GOT3 (cell line): ENCODE measurements around the gene RIC8A.

Experiments
- DNase-seq: peaks from one replicate; lab custom pipeline; 2025; ENCODE audit warnings: mixed read lengths; lab: John Stamatoyannopoulos, UW

Gene RIC8A

GRCh38 chr11:244376-244775 is 36.9 kb downstream of the RIC8A start:
- DNase-seq: no peak

DNA sequence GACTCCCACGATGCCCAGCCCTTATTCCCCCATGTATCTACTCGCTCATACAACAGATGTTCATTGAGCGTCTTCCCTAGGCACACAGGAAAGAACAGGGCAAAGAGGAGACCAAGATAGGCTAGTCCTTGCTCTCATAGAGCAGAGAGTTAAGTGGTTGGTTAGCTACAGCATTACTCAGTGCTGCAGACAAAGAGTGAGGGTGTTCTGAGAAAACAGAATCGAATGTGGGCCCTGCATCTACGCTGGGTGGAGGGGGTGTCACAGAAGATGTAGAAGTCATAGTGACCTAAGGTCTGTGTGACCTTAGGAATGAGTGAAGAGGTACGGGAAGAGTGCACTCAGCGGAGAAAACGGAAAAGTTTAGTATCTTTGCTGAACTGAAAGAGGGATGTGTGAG is 41.6 kb downstream of the RIC8A start:
- DNase-seq: no peak

- DNase-seq: no peak
These were observed 42.8 kb downstream of the RIC8A start for GRCh38 chr11:250274-250673.

DNA sequence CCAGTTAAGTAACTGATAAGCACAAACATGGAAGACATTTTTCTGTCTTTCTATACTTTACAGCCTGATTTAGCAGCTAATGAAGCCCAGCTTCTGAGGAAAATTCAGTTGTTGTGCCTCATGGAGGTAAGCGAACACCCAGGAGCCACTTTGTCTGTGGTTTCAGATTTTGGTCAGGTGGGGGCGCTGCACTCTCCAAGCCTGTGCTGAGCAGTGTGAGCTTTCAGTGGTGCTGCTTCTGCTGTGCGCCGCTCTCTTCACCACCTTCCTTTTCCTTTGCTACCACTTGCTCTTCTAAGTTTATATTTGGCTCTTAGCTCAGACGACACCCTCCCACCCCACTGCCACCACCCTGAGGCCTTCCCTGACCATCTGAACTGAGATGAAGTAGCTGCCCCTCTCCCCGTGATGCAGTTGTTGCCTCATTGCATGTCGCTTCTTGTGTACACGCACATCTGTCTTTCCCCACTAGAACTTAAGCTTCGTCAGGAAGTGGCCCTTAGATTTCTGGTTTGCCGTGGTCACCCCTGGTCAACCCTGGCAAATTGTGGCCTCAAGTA is 43.3 kb downstream of the RIC8A start:
- DNase-seq: no peak

GRCh38 chr11:251550-251949 is 44.0 kb downstream of the RIC8A start:
- DNase-seq: no peak

GRCh38 chr11:252666-253065 is 45.2 kb downstream of the RIC8A start:
- DNase-seq: no peak

DNA sequence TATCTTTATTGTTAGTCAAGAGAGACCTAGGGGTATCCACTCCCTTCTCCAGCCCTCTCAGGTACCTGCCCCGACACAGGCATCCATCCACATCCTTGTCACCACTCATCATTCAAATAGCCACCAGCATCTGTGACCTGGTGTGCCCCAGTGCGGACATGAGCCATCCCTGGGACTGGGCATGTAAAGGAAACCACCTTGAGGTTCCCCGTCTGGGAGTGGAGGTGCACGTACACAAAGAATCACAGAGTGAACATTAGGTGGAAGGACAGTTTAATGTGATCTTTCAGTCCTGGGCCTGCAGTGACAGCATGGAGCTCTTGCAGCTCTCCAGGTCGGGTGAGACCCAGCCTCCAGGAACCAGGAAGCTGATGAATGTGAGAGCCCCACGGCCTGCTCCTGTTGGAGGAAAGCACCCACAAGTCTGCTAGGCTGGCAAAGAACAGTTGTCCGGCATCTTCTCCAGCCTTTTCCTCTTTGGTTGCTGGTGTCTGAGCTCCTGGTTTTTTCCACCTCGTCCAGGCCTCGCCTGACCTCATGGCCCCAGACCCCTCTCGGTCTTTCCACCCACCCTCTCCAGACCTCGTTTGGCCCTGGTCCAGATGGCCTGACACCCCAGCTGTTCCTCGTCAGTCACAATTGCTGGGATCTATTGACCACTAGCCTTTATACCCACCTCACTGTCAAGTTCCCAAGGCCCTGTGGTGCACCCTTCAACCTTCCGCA is 45.8 kb downstream of the RIC8A start:
- DNase-seq: no peak

DNA sequence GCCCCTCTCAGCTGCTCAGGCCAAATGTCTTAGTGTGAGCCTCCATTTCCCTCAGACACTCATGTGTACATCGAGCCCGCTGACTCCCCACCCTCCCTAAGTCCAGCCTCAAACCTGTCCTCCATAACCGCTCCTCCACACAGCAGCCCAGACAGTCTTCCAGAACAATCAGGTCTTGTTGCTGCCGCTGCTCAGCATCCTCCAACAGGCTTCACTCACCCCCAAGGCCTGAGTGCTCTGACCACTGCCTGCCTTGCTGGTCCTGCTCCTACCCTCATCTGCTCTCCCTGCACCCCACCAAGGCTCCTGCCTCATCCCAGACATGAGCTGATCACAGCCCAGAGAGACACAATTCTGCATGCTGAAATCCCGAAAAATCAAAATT is 46.4 kb downstream of the RIC8A start:
- no peak for DNase-seq

- no peak for DNase-seq
These were observed 47.7 kb downstream of the RIC8A start for GRCh38 chr11:255176-255575.

- DNase-seq: no peak
These were observed 48.3 kb downstream of the RIC8A start for GRCh38 chr11:255816-256215.

DNA sequence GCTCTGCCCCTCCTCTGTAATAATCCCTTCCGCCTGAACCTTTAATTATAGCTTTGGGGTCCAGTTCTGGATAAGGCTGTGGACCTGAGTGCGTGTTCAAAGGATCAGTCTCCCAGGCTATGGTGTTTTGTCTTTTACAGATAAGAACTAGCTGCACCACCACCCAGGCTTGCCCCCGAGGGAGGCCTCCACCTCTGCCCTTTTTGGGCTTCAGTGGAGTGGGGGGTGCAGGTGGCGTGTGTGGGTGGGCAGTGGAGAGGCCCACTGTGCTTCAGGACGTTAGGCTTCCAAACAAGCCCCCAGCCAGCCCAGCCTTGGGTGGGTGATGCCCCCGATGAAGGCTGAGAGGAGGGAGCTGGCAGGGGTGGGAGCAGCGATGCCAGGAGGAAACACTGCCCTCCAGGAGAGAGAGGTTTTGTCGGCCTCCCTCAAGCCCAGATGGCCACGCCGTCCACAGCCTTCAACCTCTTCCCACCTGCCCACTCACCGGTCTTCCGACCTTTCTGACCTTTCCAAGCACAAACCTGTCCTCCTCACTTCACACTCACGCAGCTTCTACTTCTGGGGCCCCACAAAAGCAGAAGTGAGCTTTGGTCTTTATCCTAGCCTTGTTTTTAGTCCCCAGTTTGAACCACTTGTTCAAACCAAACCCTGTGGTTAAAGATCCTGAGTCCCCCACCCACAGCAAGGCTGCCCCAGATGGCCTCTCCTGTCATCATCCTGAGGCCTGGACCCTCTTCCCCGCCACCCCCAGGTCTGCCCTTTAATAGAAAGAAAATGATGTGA is 49.6 kb downstream of the RIC8A start:
- no peak for DNase-seq

DNA sequence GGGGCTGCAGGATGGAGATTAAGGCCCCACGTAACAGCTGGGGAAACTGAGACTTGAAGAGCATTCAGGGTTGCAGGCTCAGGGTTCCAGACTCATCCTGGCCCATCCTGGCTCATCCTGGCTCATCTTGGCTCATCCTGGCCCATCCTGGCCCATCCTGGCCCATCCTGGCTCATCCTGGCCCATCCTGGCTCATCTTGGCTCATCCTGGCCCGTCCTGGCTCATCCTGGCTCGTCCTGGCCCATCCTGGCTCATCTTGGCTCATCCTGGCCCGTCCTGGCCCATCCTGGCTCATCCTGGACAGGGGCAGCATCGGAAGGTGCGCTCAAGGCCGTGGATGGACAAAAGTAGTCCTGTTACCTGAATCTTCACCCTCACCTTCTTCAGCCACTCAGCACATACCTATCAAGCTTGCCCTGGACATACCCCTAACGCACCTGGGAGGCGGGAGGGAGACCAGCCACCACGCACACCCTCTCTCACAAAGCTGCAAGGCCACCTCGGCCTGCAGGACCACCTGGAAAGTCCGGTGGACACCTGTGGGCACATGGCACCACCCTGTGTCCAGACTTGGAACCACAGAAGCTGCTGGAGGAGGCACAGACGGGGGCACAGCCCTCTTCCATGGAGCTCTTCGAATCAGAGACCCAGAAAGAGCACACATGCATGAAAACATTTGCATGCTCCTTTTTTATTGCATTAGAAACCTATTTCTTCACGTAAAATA is 50.4 kb downstream of the RIC8A start:
- DNase-seq: no peak

- no peak for DNase-seq
These were observed 51.9 kb downstream of the RIC8A start for GRCh38 chr11:259413-259812.

DNA sequence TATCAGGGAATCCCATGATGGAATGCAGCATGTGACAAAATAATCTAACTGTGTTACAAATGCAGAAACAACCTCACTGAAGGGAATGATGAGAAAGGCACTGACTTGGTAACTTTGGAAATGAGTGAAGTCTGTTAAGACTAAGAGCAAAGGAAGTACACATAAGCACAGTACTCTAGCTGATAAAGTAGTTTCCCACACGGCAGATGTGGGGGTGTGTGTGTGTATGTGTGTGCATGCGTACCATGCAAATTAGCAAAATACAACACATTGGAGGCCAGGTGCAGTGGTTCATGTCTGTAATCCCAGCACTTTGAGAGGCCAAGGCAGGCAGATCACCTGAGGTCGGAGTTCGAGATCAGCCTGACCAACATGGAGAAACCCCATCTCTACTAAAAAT is 54.1 kb downstream of the RIC8A start:
- DNase-seq: no peak
